HEK293 (cell line): ENCODE results near the gene CELA1.

Experiments
- CTCF ChIA-PET: fragments of 350-600 bp; formaldehyde crosslinking; extraction: SDS; loops from one replicate; lab custom pipeline; 2021; ENCODE audit warnings: antibody characterized with exemption; lab: Yijun Ruan, JAX
- POLR2A ChIA-PET: fragments of 300-600 bp; formaldehyde crosslinking; extraction: SDS; loops from one replicate; lab custom pipeline; 2020; ENCODE audit warnings: antibody characterized with exemption, inconsistent platforms; lab: Yijun Ruan, JAX
- H3K27ac ChIP-seq: fragments of 200-500 bp; sonication (Bioruptor generic); 2 replicates; pipeline ENCODE4 v1.5.1; 2014; ENCODE audit warnings: low read depth, low read length, control low read depth, inconsistent platforms; ENCODE audit errors: extremely low read depth
- H3K36me3 ChIP-seq, 2 experiments: fragments of 200-500 bp in 1 of 2; sonication (Bioruptor generic) in 1 of 2; 1 replicate in 1 of 2; 2 replicates in 1 of 2; pipeline ENCODE4 v1.5.1; 2014 to 2017; ENCODE audit warnings: inconsistent platforms in 2 of 2, low read length in 2 of 2; ENCODE audit not compliant: control insufficient read depth in 2 of 2, insufficient read depth in 1 of 2
- H3K4me1 ChIP-seq: fragments of 200-500 bp; sonication (Bioruptor generic); 2 replicates; pipeline ENCODE4 v1.5.1; 2014; ENCODE audit warnings: mild to moderate bottlenecking, low read length, inconsistent platforms; ENCODE audit not compliant: control insufficient read depth, insufficient read depth
- H3K4me3 ChIP-seq: 2 replicates; pipeline ENCODE4 v1.5.1; 2011; ENCODE audit warnings: low read depth, mild to moderate bottlenecking, control low read depth, low read length, moderate library complexity
- H3K9me3 ChIP-seq: fragments of 200-500 bp; sonication (Bioruptor generic); 2 replicates; pipeline ENCODE4 v1.5.1; 2014; ENCODE audit warnings: low read depth, low read length, inconsistent platforms; ENCODE audit not compliant: control insufficient read depth, insufficient read depth
- HOXD13 ChIP-seq: sonication (generic); formaldehyde crosslinking; IDR thresholded peaks from 2 replicates; pipeline ENCODE4 v1.8.0; 2022; ENCODE audit warnings: missing genetic modification reagents, borderline replicate concordance
- MZF1 ChIP-seq: fragments of 450-650 bp; formaldehyde crosslinking; IDR thresholded peaks from 2 replicates; pipeline ENCODE4 v1.5.1; 2017; ENCODE audit warnings: missing biosample characterization, missing genetic modification characterization, borderline replicate concordance
- OVOL3 ChIP-seq: fragments of 450-650 bp; formaldehyde crosslinking; IDR thresholded peaks from 2 replicates; pipeline ENCODE4 v1.5.1; 2016; ENCODE audit warnings: missing biosample characterization, missing genetic modification characterization
- REPIN1 ChIP-seq: fragments of 450-650 bp; formaldehyde crosslinking; IDR thresholded peaks from 2 replicates; pipeline ENCODE4 v1.5.1; 2017; ENCODE audit warnings: missing biosample characterization, missing genetic modification characterization, low read depth
- SCRT1 ChIP-seq: fragments of 450-650 bp; formaldehyde crosslinking; IDR thresholded peaks from 2 replicates; pipeline ENCODE4 v1.5.1; 2016; ENCODE audit warnings: missing biosample characterization, missing genetic modification characterization, borderline replicate concordance
- TRIM28 ChIP-seq: IDR thresholded peaks from 2 replicates; pipeline ENCODE4 v1.6.1; 2011; ENCODE audit warnings: low read length, control low read depth, borderline replicate concordance
- ZBTB8A ChIP-seq: fragments of 450-650 bp; formaldehyde crosslinking; IDR thresholded peaks from 2 replicates; pipeline ENCODE4 v1.5.1; 2016; ENCODE audit warnings: missing biosample characterization, missing genetic modification characterization
- ZEB2 ChIP-seq: fragments of 450-650 bp; formaldehyde crosslinking; IDR thresholded peaks from 2 replicates; pipeline ENCODE4 v1.5.1; 2016; ENCODE audit warnings: missing biosample characterization, missing genetic modification characterization
- ZFP41 ChIP-seq: fragments of 450-650 bp; formaldehyde crosslinking; IDR thresholded peaks from 2 replicates; pipeline ENCODE4 v1.5.1; 2016; ENCODE audit warnings: missing biosample characterization, missing genetic modification characterization, borderline replicate concordance
- ZNF114 ChIP-seq: fragments of 450-650 bp; formaldehyde crosslinking; IDR thresholded peaks from 2 replicates; pipeline ENCODE4 v1.5.0; 2017; ENCODE audit warnings: missing biosample characterization, missing genetic modification characterization
- ZNF214 ChIP-seq: fragments of 450-650 bp; formaldehyde crosslinking; IDR thresholded peaks from 2 replicates; pipeline ENCODE4 v1.5.1; 2017; ENCODE audit warnings: missing biosample characterization, mild to moderate bottlenecking, missing genetic modification characterization, borderline replicate concordance
- ZNF274 ChIP-seq, 2 experiments: fragments of 200-500 bp in 1 of 2; fragments of 450-650 bp in 1 of 2; sonication (Bioruptor generic) in 1 of 2; formaldehyde crosslinking in 1 of 2; IDR thresholded peaks; 2 replicates each; pipeline versions ENCODE4 v1.5.1 to v1.6.1; 2014 to 2016; ENCODE audit warnings: borderline replicate concordance in 1 of 2, inconsistent platforms in 1 of 2, low read length in 1 of 2, missing biosample characterization in 1 of 2, missing genetic modification characterization in 1 of 2
- ZNF473 ChIP-seq: fragments of 450-650 bp; formaldehyde crosslinking; IDR thresholded peaks from 2 replicates; pipeline ENCODE4 v1.5.1; 2017; ENCODE audit warnings: missing biosample characterization, missing genetic modification characterization
- ZNF548 ChIP-seq: fragments of 450-650 bp; formaldehyde crosslinking; IDR thresholded peaks from 2 replicates; pipeline ENCODE4 v1.5.1; 2016; ENCODE audit warnings: missing biosample characterization, missing genetic modification characterization
- ZNF624 ChIP-seq: fragments of 450-650 bp; formaldehyde crosslinking; IDR thresholded peaks from 2 replicates; pipeline ENCODE4 v1.5.1; 2017; ENCODE audit warnings: missing biosample characterization, missing genetic modification characterization
- ZNF76 ChIP-seq: fragments of 450-650 bp; formaldehyde crosslinking; IDR thresholded peaks from 2 replicates; pipeline ENCODE4; 2016; ENCODE audit warnings: low read depth, missing biosample characterization, missing genetic modification characterization, borderline replicate concordance
- ZSCAN30 ChIP-seq: fragments of 450-650 bp; IDR thresholded peaks from 2 replicates; pipeline ENCODE4 v1.5.1; 2018; ENCODE audit warnings: missing biosample characterization, mild to moderate bottlenecking, missing genetic modification characterization, moderate library complexity
- TF ChIP-seq, protein P1 (sequence below): fragments of 450-650 bp; formaldehyde crosslinking; IDR thresholded peaks from 2 replicates; pipeline ENCODE4 v1.5.1; 2016; ENCODE audit warnings: missing biosample characterization, missing genetic modification characterization
- TF ChIP-seq, protein P2 (sequence below): fragments of 450-650 bp; formaldehyde crosslinking; IDR thresholded peaks from 2 replicates; pipeline ENCODE4 v1.5.1; 2016; ENCODE audit warnings: missing biosample characterization, missing genetic modification characterization, borderline replicate concordance
- TF ChIP-seq, protein P3 (sequence below): fragments of 450-650 bp; formaldehyde crosslinking; IDR thresholded peaks from 2 replicates; pipeline ENCODE4 v1.5.1; 2017; ENCODE audit warnings: missing biosample characterization, missing genetic modification characterization
- TF ChIP-seq, protein P4 (sequence below): fragments of 450-650 bp; formaldehyde crosslinking; IDR thresholded peaks from 2 replicates; pipeline ENCODE4 v1.5.1; 2016; ENCODE audit warnings: missing biosample characterization, missing genetic modification characterization

Gene CELA1

DNA sequence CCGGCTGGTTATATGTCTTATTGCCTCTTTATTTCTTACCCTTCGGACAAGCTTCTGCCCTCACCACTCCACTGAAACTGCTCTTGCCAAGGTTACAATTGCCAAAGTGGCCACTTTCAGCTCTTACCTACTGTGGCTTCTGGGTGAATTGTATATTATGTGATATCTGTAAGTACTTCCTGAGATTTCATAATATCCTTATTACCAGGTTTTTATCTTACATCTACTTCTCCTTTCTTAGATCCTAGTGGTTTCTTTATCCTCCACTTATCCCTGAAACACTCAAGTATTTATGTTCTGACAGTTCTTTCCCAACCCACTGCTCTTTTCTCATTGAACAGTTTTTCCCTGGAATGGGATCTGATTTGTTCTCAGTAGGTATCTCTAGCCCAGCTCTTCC lies 10.5 kb downstream of the CELA1 start:
- peaks cover 3% of the 10 kb centered on the region; the same call in 1 of the 2 replicates for H3K4me1 ChIP-seq

DNA sequence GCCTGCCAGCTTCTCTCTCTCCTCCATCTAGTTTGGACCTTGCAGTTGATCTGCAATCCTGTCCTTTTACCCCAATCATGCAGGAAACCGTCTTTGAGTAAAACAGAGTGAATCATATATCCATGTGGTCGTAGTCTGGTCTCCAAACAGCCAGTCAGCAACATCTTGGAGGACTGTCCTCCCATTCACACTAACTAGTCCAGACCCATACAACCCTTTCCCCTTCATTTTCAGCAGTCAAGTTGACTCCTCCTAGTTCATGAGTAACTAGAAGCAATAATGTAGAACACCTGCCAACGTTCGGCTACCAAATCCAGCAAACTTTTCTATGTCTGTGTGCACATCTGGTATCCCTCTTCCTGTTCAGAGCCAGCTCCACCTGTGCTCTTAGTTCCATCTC lies 11.7 kb downstream of the CELA1 start:
- ChIA-PET POLR2A (no interaction called here), CTCF (interaction anchor here (0.6 to 1.0 kb wide), 2 partner anchors 15 to 116 kb away, joined by 3 read pairs; no protein-coding TSS in a partner anchor)
- TF ChIP-seq ZNF76 (tag by site-specific recombination) (no peak), ZNF114 (tag by site-specific recombination) (no peak), ZNF624 (tag by site-specific recombination) (no peak), SCRT1 (tag by site-specific recombination) (no peak), ZSCAN30 (tag by site-specific recombination) (no peak), OVOL3 (tag by site-specific recombination) (no peak), ZEB2 (tag by site-specific recombination) (no peak), ZFP41 (no peak), REPIN1 (tag by site-specific recombination) (no peak), ZNF473 (tag by site-specific recombination) (no peak)
- TF ChIP-seq, protein P1, sequence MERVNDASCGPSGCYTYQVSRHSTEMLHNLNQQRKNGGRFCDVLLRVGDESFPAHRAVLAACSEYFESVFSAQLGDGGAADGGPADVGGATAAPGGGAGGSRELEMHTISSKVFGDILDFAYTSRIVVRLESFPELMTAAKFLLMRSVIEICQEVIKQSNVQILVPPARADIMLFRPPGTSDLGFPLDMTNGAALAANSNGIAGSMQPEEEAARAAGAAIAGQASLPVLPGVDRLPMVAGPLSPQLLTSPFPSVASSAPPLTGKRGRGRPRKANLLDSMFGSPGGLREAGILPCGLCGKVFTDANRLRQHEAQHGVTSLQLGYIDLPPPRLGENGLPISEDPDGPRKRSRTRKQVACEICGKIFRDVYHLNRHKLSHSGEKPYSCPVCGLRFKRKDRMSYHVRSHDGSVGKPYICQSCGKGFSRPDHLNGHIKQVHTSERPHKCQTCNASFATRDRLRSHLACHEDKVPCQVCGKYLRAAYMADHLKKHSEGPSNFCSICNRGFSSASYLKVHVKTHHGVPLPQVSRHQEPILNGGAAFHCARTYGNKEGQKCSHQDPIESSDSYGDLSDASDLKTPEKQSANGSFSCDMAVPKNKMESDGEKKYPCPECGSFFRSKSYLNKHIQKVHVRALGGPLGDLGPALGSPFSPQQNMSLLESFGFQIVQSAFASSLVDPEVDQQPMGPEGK (tag by site-specific recombination): no peak
- Histone ChIP-seq H3K36me3 (no peaks in the 10 kb centered on the region), H3K4me3 (no peak overlapping the region), H3K4me1 (peaks cover 3% of the 10 kb centered on the region; the same call in 1 of the 2 replicates), H3K27ac (no peak overlapping the region), H3K9me3 (no peaks in the 10 kb centered on the region)

More for the DNA sequence above, 10.5 kb downstream of the CELA1 start:
- Histone ChIP-seq H3K4me3 (no peak overlapping the region), H3K36me3 (no peaks in the 10 kb centered on the region), H3K9me3 (no peaks in the 10 kb centered on the region), H3K27ac (no peak overlapping the region)
- TF ChIP-seq ZNF274 (IDR thresholded peaks at IDR 0.05; ENCODE audit: low read length): no peak
- TF ChIP-seq ZNF274 (tag by site-specific recombination; IDR thresholded peaks at IDR 0.05; ENCODE audit: borderline replicate concordance): no peak
- no peak for TF ChIP-seq ZNF214 (tag by site-specific recombination)
- TF ChIP-seq TRIM28: no peak
- TF ChIP-seq, protein P2, sequence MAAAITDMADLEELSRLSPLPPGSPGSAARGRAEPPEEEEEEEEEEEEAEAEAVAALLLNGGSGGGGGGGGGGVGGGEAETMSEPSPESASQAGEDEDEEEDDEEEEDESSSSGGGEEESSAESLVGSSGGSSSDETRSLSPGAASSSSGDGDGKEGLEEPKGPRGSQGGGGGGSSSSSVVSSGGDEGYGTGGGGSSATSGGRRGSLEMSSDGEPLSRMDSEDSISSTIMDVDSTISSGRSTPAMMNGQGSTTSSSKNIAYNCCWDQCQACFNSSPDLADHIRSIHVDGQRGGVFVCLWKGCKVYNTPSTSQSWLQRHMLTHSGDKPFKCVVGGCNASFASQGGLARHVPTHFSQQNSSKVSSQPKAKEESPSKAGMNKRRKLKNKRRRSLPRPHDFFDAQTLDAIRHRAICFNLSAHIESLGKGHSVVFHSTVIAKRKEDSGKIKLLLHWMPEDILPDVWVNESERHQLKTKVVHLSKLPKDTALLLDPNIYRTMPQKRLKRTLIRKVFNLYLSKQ (tag by site-specific recombination): no peak
- TF ChIP-seq, protein P3, sequence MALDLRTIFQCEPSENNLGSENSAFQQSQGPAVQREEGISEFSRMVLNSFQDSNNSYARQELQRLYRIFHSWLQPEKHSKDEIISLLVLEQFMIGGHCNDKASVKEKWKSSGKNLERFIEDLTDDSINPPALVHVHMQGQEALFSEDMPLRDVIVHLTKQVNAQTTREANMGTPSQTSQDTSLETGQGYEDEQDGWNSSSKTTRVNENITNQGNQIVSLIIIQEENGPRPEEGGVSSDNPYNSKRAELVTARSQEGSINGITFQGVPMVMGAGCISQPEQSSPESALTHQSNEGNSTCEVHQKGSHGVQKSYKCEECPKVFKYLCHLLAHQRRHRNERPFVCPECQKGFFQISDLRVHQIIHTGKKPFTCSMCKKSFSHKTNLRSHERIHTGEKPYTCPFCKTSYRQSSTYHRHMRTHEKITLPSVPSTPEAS: no peak
- no peak for TF ChIP-seq MZF1 (tag by site-specific recombination)
- TF ChIP-seq, protein P4, sequence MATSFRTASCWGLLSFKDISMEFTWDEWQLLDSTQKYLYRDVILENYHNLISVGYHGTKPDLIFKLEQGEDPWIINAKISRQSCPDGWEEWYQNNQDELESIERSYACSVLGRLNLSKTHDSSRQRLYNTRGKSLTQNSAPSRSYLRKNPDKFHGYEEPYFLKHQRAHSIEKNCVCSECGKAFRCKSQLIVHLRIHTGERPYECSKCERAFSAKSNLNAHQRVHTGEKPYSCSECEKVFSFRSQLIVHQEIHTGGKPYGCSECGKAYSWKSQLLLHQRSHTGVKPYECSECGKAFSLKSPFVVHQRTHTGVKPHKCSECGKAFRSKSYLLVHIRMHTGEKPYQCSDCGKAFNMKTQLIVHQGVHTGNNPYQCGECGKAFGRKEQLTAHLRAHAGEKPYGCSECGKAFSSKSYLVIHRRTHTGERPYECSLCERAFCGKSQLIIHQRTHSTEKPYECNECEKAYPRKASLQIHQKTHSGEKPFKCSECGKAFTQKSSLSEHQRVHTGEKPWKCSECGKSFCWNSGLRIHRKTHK (tag by site-specific recombination): no peak
- TF ChIP-seq HOXD13 (CRISPR knock-in tag): no peak
- no peak for TF ChIP-seq ZNF548 (tag by site-specific recombination)
- TF ChIP-seq ZBTB8A (tag by site-specific recombination): no peak
- ChIA-PET CTCF (interaction anchor here (0.6 to 1.0 kb wide), 4 partner anchors 14 to 47 kb away, joined by 3 to 4 read pairs (median 3); no protein-coding TSS in a partner anchor), POLR2A (interaction anchor here (0.7 kb wide), 1 partner anchor 44 kb away, joined by 6 read pairs; no protein-coding TSS in a partner anchor)
